ENCODE results near the gene PEX16.

GRCh38 chr11:45913514-45913913, 4.2 kb downstream of the PEX16 start:
- TF ChIP-seq, protein P1, sequence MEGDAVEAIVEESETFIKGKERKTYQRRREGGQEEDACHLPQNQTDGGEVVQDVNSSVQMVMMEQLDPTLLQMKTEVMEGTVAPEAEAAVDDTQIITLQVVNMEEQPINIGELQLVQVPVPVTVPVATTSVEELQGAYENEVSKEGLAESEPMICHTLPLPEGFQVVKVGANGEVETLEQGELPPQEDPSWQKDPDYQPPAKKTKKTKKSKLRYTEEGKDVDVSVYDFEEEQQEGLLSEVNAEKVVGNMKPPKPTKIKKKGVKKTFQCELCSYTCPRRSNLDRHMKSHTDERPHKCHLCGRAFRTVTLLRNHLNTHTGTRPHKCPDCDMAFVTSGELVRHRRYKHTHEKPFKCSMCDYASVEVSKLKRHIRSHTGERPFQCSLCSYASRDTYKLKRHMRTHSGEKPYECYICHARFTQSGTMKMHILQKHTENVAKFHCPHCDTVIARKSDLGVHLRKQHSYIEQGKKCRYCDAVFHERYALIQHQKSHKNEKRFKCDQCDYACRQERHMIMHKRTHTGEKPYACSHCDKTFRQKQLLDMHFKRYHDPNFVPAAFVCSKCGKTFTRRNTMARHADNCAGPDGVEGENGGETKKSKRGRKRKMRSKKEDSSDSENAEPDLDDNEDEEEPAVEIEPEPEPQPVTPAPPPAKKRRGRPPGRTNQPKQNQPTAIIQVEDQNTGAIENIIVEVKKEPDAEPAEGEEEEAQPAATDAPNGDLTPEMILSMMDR (IDR thresholded peaks at IDR 0.05; ENCODE audit: poor library complexity, severe bottlenecking) = no peak
- TF ChIP-seq EZH2 (IDR thresholded peaks at IDR 0.05; ENCODE audit: borderline replicate concordance, insufficient read depth, low read length, poor library complexity, severe bottlenecking) (no peak), RAD21 (conservative IDR thresholded peaks at IDR 0.05) (no peak), REST (IDR thresholded peaks at IDR 0.05; ENCODE audit: borderline replicate concordance) (no peak)
